ENCODE data around the gene SAP25.
"Not testable (repeated sequence)": the region's sequence is repeated elsewhere in the genome, so short reads cannot be mapped to it uniquely, and the experiment has no call there.

SAP25 gene

GRCh38 chr7:100561491-100562194, 12.1 kb downstream of the SAP25 start:
- DNase-seq (ENCODE audit: low spot score): no peak

- no peak for DNase-seq (ENCODE audit: low spot score)
Observed at GRCh38 chr7:100559127-100559526, 14.6 kb downstream of the SAP25 start.

- no peak for DNase-seq (ENCODE audit: low spot score)
Observed at GRCh38 chr7:100556541-100556940, 17.2 kb downstream of the SAP25 start.

GRCh38 chr7:100555701-100556100, 18.0 kb downstream of the SAP25 start:
- no peak for DNase-seq (ENCODE audit: low spot score)

GRCh38 chr7:100553032-100553431, 20.7 kb downstream of the SAP25 start:
- DNase-seq (ENCODE audit: low spot score): no peak

GRCh38 chr7:100552532-100552931, 21.2 kb downstream of the SAP25 start:
- DNase-seq (ENCODE audit: low spot score): no peak

- not testable (repeated sequence) for DNase-seq (ENCODE audit: low spot score)
Observed at GRCh38 chr7:100548446-100548845, 25.3 kb downstream of the SAP25 start.

- DNase-seq (ENCODE audit: low spot score): no peak
Observed at GRCh38 chr7:100547872-100548271, 25.8 kb downstream of the SAP25 start.

- DNase-seq (ENCODE audit: low spot score): no peak
Observed at GRCh38 chr7:100546926-100547800, 26.5 kb downstream of the SAP25 start.

- DNase-seq (ENCODE audit: low spot score): no peak
Observed at GRCh38 chr7:100546129-100546925, 27.4 kb downstream of the SAP25 start.

- no peak for DNase-seq (ENCODE audit: low spot score)
Observed at GRCh38 chr7:100545360-100546128, 28.2 kb downstream of the SAP25 start.

- no peak for DNase-seq (ENCODE audit: low spot score)
Observed at GRCh38 chr7:100544967-100545359, 28.7 kb downstream of the SAP25 start.

GRCh38 chr7:100544386-100544785, 29.3 kb downstream of the SAP25 start:
- DNase-seq (ENCODE audit: low spot score): no peak

GRCh38 chr7:100543586-100543985, 30.1 kb downstream of the SAP25 start:
- DNase-seq (ENCODE audit: low spot score): no peak

- not testable (repeated sequence) for DNase-seq (ENCODE audit: low spot score)
Observed at GRCh38 chr7:100541309-100541708, 32.4 kb downstream of the SAP25 start.

- DNase-seq (ENCODE audit: low spot score): no peak
Observed at GRCh38 chr7:100540073-100540723, 33.5 kb downstream of the SAP25 start.

GRCh38 chr7:100539436-100540006, 34.2 kb downstream of the SAP25 start:
- DNase-seq (ENCODE audit: low spot score): no peak

GRCh38 chr7:100538654-100539435, 34.9 kb downstream of the SAP25 start, which contains the start of gene AGFG2:
TSS of gene AGFG2 (plus strand) at chr7:100539203. CDS start at chr7:100539347, 144 bp downstream.
- DNase-seq (ENCODE audit: low spot score): peak; percentile 100

GRCh38 chr7:100538348-100538653, 35.4 kb downstream of the SAP25 start:
- no peak for DNase-seq (ENCODE audit: low spot score)

GRCh38 chr7:100536695-100537094, 37.0 kb downstream of the SAP25 start:
- DNase-seq (ENCODE audit: low spot score): not testable (repeated sequence)

Data from left forelimb (tissue), 1 donor.